GM15510 (cell line): Measurements from ENCODE around the gene CER1.

Experiments used
- POLR2A ChIP-seq: IDR thresholded peaks from 3 replicates; pipeline ENCODE4 v1.6.1; 2011; ENCODE audit warnings: borderline replicate concordance; ENCODE audit not compliant: insufficient read length; ENCODE audit errors: extremely low read depth

Gene CER1, protein sequence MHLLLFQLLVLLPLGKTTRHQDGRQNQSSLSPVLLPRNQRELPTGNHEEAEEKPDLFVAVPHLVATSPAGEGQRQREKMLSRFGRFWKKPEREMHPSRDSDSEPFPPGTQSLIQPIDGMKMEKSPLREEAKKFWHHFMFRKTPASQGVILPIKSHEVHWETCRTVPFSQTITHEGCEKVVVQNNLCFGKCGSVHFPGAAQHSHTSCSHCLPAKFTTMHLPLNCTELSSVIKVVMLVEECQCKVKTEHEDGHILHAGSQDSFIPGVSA

DNA sequence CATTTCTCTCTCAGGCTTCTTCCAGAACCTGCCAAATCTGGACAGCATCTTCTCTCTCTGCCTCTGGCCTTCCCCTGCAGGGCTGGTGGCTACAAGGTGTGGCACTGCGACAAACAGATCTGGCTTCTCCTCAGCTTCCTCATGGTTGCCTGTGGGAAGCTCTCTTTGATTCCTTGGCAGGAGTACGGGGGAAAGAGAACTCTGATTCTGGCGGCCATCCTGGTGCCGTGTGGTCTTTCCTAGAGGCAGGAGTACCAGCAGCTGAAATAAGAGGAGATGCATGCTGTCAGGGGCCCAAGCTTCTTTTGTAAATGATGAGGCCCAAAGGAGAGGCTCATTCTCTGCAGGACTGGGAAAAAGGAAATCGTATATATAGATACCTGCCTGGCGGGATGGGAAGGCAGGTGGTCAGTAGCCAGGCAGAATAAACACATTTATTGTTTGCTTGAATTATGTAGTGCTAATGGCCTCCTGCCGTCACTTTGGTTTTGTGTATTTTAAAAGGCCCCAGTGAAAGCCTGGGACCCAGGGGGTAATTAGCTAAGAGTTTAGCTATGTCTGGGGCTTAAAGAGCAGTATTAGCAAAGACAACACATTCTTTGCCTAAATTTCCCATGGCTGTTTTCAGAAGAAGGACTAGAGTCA is at the start of gene CER1:
Gene CER1 (minus strand): TSS at position 343 of the 645 bp plus-strand sequence. CDS start 61 bp downstream, at position 282.
- TF ChIP-seq POLR2A = no peak

DNA sequence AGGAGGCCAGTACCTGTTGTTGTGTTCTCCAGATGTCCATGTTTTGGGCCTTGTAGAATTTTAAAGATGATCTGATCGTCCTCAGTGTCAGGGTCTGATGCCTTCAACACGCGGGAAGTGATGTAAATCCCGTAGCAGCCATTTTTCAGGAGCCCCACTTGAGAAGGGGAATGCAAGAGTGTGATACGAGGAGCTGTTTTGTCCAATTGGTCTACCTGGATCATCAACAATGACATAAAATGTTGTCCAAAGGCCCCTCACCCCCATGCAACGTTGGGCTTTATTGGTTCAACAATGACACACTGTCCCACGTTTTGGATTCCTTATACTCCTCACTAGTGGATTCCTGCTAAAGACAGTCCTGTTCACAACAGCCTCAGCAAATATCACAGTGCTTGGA is 48.1 kb upstream of the CER1 start:
- no peak for TF ChIP-seq POLR2A

DNA sequence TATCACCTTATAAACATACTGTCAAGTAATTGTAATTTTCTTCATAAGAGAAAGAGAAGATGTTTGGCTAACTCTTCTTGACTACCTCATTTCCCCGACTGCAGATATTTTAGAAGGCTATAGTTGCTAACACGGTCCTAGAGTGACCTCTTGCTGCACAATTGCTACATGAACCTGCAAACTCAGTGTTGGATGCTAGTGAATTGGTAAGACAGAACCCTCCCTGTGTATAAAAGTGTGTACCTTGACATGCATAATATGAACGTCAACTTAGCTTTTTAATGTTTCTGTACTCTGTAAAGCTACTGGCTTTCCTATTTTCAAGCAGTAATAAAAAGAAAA is 46.7 kb upstream of the CER1 start:
- TF ChIP-seq POLR2A = no peak

DNA sequence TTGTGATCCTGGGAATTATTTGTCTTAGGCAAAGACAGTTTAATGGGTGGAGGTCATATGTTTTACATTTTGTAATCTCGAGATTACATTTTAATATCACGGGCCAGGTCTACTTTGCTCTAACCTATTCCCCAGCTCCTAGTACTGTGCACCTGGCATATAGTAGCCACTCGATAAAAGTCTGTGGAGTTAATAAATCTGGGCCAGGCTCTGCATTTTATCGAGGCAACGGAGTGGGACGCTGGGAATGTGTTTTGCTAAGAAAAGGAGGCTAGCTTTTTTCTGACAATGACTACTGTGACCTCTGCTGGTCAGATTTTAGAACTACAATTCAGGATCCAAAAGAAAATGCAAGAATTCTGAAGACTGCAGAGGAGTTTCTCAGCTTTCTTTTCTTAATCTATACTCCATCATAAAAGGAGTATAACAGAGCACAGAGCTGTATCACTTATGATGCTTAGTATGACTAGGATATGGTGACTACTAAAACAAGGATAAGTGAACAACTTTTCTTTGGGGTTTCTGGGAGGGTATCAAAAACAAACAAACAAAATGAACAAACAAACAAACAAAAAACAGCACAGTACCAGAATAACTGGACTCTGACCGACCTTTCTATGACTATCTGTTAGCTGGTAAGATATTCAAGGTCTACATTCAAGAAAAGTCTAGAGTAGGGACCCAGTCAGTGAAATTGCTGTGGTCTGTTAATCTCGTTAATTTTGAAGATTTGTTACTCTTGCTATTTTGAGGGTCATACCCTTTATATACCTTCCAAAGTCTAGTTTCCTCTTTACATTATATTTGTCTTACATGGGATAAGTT is 46.1 kb upstream of the CER1 start:
- TF ChIP-seq POLR2A = no peak

DNA sequence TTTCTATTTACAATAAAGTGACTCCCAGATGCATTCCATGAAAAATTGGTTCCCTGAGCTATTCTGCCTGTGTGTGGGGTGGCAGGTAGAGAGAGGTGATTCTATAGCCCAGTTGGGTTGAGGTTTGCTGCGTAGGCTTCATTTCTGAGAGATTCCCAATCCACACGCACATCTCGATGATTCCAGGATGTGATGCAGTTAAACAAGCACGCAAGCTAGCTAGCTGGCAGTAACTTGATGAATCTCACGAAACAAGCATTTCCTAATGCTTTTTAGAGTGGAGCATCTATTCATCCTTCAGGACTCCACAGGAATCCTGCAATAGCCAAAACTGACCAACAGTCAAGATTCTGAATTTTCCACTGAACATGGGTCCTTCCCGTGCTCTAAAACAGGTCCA is 43.8 kb upstream of the CER1 start:
- TF ChIP-seq POLR2A = no peak

DNA sequence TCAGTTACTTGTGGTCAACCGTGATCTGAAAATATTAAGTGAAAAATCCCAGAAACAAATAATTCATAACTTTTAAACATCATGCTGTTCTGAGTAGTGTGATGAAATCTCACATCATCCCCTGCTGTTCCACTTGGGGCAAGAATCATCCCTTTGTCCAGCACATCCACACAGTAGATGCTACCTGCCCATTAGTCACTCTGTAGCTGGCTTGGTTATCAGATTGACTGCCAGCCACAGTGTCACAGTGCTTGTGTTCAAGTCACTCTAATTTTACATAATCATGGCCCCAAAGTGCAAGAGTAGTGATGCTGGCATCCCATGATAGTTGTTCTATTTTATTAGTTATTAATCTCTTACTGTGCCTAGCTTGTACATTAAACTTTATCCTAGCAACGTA is 39.1 kb upstream of the CER1 start:
- TF ChIP-seq POLR2A = no peak

DNA sequence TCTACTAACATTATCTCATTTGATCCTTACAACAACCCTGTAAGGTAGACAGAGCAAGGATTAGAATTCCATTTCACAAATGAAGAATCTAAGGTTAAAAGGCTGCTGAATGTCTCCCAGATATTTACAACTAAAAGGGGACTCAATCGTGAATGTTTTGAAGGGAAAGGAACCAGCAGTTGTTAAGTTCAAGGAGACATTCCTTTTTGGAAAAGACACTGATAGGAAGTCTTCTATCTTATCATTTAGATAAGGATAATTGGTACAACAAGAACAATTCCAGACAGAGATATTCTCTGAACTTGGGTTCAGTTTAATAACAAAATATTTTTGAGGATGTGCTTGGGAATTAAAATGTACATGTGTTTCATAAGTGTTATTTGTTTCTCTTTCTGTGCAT is 37.5 kb upstream of the CER1 start:
- TF ChIP-seq POLR2A = no peak

DNA sequence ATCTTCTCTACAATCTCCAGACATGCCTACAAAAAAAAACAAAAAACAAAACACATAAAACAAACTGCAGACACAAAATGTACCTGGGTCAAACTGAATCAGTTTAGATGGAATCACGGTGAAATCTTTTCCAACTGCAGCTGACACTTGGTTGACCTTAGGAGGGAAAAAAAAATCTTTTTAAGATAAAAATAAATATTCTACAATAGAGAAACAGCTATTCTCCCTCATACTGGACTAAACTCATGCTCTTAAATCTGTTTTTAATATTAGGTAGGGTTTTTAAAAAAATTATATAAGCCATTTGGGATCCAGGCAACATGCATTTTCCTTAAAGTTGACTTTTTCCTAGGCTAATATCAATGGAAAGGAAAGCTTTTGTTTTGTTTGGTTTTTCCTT is 33.8 kb upstream of the CER1 start:
- TF ChIP-seq POLR2A = no peak

DNA sequence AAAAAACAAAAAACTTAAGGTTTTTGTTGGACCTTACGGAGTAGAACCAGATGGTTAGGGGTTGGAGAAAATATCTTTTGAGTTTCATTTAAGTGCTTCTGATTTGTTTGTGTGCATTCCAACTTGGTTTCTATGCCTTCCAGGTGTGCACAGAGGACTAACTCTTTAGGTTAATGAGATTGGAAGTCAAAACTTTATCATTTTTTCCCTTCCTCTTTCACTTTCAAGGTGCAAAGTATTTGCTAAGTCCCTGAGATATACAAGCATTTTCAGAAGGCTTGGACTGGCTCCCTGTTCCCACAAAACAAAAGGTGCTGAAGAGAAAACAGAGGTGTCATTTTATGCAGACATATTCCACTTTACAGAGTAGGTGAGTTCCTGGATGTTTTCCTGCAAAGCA is 30.3 kb upstream of the CER1 start:
- TF ChIP-seq POLR2A = no peak

DNA sequence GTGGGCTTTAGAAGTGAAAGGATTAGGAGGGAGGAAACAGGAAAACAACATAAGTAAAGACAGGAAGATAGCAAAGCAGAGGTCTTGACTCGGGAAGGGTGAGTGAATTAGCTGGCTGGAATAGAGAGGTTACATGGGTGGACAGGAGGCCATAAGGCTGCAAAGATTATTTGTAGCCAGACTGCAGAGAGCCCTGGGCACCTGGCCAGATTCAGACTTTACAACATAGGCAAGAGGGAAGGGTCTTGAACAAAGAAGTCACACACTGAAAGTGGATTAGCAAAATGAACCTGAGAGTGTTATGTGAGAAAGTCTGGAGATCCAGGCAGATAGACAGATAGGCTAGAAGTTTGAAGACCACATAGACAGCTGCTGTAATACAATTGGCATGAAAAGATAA is 29.7 kb upstream of the CER1 start:
- TF ChIP-seq POLR2A = no peak

DNA sequence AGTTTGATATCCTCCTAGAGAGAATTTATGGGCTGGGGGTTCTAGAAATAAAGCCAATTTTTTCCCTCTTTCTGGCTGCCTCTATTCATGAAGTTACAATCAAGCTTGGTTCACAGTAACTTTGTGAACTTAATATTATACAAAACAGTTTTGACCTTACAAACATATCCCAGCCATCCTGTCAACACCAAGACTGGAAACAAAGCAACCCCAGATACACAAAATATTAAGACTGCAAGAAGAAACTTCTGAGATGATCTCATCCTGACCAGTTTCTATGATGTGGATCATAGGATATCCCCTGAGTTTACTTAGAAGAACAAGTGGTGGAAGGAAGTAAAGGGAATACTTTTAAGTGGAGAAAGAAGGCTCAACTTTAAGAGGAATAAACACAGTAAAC is 28.3 kb upstream of the CER1 start:
- no peak for TF ChIP-seq POLR2A

DNA sequence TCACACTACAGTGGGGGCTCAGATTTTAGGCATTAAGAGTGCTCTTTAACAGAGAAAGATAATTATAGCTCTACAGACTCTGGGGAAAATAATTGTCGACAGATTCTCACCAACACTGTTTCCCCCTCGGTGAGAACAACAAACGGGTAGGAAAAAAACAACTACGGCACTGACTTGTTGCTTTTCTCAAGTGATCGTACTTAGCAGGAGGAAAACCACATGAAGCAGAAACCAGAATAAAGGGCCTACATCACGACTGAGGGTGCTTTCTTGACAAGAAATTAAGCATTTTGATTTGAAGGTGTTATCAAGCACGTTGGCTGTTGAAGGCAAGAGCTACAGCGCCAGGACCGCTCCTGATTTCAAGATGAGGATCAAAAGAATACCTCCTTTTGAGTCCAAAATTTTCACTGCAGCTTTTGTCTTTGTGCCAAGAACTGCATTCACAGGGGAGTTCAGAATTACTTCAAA is 27.2 kb upstream of the CER1 start:
- TF ChIP-seq POLR2A = no peak

DNA sequence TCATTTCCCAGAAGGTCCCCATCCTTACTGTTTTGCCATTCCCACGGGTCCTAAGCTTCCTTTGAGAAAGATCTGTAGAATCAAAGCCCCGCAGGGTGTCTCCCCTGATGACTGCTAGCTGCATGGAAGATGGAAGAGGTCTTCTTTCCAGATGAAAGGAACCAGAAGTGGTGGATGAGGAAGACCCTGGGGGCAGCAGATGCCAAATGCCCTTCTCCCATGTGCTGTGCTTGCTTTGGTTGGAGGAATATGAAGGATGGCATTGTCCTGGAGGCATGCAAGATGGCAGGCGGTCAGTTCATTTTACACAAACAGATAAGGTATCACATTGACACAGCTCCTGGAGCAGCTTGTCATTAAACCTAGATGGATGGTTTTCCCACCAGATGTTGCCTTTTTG is 25.8 kb upstream of the CER1 start:
- no peak for TF ChIP-seq POLR2A

DNA sequence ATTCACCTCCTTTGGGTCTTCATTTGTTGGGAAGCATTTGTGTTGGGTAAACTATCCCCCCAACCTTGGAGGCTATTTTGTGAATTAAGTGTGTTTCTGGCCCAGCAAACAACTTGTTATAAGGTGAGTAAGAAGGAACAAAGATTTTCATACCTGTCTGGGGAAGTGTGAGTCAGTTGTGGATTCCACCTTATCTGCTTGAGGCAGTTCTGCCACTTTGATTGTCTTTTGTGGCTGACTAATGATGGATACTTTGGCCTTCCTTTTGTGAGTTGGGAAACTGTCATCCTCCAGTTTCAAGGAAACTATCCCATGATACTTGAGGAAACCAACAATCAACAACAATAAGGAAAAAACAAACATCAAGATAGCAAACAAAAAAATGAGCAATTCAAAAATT is 24.6 kb upstream of the CER1 start:
- no peak for TF ChIP-seq POLR2A

DNA sequence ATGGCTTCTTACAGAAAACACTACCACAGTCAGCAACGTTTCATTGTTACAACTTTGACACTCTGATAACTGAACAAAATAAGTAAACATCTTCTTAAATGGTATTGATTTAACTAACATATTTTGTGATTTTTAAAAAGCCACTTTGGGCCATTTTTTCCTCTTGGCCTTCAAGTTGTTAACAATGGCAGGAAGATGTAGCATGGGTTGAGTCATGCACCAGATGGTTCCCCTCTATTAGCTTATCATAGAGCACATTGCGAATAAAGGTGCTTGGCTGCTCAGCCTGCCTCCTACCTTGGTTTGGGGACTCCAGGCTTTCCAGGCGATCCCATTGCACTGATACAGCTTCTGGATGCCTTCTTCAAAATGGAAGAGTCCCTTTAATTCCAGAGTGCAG is 24.1 kb upstream of the CER1 start:
- TF ChIP-seq POLR2A = no peak

DNA sequence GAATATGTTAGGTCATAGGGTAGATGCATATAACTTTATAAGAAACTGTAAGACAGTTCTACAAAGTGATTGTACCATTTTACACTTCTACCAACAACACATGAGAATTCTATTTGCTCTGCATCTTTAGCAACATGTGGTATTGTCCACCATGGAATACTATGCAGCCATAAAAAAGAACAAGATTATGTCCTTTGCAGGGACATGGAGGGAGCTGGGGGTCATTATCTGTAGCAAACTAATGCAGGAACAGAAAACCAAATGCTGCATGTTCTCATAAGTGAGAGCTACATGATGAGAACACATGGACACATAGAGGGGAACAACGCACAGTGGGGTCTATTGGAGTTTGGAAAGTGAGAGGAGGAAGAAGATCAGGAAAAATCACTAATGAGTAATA is 22.2 kb upstream of the CER1 start:
- TF ChIP-seq POLR2A = no peak

DNA sequence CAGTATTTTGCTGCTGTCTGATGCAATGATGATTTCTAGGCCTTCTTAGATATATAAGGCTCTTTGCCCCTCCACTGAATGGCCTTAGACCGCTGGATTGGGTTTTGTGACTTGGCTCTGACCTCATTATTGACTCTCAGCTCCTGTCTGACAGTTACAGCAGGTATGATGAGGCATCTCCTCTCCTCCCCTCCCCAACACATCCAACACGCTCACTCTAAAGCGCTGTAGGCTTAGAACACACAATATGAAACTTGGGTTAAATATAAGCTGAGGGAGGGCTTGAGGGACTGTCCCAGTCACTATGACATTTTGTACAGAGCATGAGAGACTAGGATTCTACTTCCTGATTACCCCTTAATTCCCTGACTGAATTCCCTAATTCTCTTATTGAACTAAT is 18.8 kb upstream of the CER1 start:
- no peak for TF ChIP-seq POLR2A

DNA sequence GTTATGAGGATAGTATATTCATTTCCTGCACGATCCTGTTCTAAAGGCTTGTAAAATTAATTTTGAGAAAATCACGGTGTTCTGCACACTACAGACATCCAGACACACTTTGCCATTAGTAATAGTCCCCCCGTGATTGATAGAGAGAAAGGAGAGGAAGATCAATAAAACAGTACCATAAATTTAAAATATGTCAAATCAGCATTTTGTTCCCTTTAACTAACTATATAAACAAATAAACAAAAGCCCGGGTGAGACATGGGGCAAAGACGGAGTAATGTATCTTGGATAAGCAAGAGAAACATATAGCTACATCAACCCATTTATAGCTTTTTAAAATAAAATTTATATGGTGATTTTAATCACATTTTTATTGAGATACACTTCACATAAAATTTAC is 10.6 kb upstream of the CER1 start:
- TF ChIP-seq POLR2A = no peak
